GM19351 (cell line): Measurements from ENCODE around the gene NTM.

Source experiments
- ATAC-seq: cut with Tn5 transposase; IDR thresholded peaks from one replicate; pipeline ENCODE4 v1.9.1; 2021; ENCODE audit warnings: mild to moderate bottlenecking, moderate library complexity; ENCODE audit not compliant: unreplicated experiment

NTM gene

DNA sequence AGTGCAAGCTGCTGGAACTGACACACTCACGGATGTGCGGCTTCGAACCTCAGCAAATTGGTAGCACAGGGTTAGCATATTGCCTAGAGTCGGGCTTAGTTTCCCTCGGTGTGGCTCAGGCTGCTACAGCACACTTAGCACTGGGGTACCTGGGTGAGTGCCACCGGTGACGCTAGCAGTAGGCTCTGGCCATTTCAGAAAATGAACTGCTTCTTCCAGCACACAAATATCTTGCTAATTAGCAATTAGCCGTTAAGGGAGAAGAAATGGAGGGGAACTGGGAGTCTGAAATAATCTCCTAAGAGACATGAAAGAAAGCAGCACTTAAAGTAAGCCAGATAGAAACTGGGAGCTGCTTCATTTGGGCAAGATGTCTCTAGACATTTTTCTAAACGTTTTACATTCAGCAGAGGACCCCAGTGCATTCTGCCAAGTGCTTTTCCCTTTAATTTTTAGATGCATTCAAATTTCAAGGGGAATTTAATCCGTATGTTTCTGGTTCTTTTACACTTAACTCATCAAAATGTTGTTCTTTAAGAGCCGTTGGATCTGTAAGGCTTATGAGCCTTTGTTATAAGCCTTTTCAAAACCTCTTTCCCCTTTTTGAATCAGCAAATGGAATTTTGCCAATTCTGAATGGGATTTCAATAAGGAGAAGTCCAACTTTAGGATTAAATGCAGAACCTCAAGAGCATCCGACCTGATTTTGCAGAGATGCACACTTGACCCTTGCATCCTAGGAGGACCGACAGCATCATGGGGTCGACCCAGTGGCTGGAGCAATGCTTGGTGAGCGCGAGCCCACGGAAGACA, 708.1 kb downstream of the NTM start:
- ATAC-seq = no peak

DNA sequence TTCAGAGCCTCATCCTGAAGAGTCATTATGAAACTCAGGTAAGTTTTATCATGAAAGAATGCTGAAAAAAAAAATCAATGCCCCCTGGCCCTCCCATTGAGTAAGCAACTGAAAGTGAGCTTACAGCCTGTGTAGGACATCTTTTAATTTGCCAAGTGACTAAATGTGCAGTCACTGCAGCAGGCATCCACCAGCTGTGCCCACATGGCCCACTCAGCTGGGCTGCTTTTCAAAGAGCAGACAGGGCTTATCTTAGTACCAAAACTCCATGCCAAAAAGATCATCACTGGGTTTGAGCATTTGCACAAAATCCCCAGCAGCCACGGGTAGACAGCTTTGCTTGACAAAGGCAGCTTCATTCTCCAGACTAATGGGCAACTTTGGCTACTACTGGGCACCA, 709.7 kb downstream of the NTM start:
- ATAC-seq = no peak

DNA sequence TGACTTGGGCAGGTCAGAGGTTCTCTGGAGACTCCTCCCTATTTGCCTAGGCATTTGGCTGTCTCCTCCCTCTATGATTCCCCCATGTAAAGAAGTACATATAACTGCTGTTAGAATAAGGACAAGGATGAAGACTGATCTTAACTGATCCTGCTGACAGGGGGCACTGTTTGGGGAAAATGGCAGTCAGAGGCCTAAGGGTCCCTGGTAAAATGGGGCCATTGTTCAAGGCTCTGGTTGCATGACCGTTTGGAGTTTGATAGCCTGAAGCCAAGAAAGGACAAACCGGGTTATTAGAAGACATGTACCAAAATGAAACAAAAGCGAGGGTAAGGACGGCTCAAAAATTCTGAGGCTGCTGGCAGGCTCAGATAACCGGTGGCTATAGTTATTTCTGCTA, 712.2 kb downstream of the NTM start:
- ATAC-seq = no peak

DNA sequence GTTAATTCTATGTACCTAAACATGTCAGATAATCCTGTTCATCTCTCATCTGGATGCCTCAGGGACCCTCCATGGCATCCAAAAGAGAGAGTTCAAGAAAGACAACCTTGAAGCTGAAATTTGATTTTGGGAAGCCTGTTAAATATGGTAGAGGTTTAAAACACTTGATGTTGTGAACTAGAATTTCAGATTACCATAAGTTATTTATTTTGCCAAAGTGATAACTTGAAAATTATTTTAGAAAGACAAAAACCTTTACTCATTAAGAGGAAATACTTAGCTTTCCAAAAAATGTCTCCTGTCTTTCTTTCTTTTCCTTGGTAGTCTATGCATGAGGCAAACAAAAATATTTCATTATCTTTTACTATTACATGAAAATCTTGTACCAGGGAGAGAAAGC, 714.0 kb downstream of the NTM start:
- no peak for ATAC-seq

DNA sequence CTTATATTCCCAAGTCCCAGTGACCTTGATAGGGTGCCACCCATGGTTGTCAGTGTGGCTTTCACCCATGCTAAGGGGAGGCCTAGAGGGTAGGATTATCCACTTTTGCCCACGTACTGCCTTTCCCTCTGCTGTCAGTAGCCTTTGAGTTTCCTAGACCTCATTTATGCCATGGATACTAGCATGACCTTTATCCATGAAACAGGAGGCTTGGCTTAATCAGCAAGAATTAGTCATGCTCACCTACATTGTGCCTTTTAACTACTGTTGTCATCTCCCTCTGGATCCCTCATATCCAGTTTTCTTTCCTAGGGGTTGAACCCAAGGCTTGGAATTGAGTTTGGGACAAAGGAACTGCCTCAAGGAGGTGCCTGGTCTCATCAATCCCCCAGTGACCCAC, 716.7 kb downstream of the NTM start:
- ATAC-seq = no peak

DNA sequence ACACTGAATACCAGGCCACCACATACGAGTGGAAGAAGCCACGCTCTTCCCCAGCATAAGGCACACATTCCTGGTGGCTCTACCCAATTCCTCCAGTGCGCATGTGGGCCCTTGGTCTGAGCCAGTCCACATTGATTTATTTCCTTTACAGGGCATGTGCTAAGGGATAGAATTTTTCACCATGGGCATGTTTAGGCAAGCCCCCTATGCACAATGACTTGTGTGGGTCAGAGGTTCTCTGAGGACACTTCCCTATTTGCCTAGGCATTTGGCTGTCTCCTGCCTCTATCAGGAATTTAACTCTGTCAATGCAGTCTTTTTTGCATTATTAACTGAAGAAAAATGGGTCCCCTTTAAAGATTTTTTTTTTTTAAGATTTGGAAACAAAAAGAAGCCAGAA, 718.1 kb downstream of the NTM start:
- ATAC-seq = no peak

DNA sequence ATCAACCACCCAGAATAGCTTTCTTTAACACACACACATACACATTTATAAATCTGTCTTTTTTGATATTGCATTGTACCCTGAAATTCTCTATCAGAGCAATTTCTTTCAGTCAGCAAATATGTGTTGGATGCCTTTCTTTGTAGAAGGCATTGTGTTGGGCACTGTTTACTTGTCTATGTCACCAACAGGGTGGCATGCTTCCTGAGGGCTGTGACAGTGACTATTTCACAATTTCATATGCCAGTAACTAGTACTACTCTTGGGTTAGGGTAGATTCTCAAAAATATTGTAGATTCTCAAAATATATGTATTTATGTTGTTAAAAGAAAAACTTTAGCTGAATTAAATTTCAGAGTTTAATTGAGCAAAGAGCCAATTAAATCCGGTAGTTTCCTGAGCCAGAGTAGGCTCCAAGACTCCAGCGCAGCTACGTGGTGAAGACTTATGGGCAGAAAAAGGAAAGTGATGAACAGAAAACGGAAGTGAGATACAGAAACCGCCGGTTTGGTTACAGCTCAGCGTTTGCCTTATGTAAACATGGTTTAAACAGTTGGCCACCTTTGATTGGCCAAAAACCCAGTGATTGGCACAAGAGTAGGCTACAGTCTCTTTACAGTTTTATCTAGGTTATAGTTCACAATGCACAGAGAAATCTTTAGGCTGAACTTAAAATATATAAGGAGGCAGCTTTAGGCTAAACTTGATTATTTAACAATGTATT, 723.3 kb downstream of the NTM start:
- peak; percentile 55 for ATAC-seq

DNA sequence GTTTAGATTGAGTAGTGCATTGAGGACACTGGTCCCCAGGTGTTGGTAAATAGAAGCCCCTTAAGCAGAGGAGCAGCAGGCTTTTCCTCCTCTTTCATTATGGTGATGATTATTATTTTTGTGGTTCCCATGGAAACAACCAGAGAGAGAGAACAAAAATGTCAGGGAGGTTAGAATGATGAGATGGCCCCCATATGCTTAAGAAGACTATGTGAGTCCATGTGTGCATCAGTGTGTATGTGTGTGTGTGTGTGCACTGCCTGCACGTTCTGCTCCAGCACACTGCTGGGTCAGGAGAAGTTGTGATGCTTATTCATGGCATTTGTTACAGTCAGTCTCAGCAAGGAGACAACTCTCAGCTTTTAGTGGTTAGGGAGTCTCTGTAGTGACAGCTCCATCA, 724.2 kb downstream of the NTM start:
- ATAC-seq = no peak

DNA sequence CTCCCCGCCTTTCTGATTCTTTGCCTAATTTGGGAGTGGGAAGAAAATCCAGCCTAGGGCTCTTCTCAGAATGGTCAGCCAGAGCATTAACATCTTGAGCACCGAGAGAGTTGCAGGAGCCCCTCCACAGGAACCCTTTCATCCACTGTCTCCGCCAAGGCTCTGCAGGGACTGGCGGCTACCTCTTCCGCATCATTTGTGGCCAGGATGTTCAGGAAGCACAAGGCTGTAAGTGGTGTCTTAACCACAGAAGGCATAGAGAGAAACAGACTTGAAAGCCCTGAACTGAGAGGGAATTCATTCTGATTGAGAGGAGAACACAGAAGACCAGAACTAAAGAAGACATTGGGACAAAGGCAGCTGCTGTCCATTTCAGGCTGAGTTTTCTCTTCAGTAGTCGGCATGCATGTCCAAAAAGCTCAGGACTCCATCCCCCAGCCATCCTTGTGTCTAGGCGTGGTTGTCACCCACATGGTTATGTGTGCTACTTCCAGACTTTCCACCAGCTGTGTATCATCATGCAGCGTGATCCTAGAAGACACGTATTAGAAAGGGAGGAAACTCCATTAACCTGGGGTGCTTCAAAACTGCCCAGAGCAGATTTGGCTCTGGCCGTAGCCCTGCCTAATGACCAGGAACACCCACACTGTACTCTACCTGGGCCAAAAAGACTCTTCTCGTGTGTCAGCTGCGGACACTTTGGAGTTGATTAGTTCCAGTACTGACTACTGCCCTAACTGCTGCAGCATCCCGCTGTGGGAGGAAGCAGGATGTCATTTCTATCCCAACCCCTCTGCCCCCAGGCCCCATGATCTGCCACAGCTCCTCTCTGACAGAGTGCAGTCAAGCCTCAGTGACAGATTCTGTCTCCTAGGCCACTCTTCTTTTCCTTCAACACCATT, 725.1 kb downstream of the NTM start:
- ATAC-seq = no peak

DNA sequence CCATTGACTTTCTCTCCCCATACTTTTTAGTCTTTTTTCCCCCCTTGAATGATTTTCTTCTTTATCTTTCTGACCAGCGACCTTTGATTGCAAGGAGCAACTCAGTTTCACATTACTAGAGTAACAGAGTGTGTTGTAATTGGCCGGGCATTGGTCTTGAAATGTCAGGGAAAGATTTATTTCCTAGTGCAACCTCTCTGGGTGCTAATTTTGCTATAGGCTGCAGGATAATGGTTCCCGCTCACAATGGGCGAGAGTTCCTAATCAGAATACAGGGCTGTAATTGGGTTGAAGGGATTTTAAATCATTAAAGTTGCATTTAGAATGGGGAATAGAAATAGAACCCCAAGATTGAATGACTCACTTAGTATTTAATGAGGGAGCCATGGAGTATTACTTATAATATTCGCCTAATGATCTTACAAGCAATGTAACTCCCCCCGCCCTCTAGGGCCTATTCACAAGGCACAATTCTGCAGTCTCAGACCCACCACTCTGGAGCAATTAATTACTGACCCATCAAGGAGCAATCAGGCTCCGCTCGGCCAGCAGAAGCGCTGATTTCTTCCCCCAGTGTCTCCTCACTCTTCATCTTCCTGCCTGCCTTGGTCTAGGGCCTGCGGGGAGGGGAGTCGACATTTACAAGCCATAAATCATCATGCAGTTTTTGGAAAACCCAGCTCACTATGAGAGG, 725.9 kb downstream of the NTM start:
- ATAC-seq = no peak

DNA sequence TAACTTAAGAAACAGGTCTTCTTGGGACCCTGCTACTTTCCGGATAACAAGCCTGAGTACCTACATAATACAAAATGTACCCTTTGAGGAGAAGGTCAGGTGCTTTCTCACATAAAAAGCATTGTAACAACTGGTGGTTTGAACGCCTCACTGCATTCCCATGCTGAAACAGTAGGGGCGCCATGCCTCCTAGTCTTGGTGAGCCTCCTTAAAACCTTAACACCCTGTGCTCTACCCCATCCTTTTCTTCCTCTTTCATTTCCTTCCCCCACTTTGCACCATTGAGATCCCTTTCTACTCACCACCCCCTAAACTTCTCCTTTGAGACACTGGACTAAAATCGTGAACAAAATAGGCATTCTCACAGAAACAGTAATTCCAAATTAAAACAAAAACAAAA, 729.3 kb downstream of the NTM start:
- ATAC-seq = no peak

DNA sequence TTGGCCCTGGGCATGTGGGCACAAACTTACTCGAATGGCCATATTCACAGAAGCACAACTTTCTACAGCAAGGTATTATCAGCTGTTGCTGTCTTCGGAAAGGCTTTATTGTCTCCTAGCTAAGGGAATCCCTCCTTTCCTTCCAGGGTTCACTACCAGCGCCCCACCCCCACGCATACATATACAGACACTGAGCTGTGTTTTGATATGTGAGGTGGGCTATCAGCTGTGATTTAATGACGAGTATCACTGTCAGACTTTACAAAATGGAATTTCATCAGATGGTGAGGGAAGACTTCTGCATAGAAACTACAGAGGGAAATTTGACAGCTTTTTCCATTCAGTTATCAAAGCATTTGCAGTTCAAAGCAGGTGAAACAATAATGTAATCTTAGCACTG, 730.2 kb downstream of the NTM start:
- no peak for ATAC-seq

DNA sequence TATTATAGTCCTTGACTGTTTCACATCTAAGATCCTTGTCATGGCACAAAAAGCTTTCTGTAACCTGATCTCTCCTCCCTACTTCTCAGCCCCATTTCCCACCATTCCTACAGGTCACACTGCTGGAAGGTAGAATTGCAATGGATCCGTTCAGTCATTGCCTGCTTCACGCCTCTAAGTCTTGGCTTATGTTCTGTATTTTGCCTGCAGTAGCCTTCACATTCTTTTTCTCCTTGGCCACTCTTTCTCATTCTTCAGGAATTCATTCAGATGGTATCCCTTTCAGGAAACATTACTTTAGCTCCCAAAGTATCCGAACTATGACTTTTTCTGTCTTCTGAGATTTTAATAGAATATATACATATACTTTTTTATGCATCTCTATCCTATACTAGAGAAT, 731.5 kb downstream of the NTM start:
- ATAC-seq = no peak

DNA sequence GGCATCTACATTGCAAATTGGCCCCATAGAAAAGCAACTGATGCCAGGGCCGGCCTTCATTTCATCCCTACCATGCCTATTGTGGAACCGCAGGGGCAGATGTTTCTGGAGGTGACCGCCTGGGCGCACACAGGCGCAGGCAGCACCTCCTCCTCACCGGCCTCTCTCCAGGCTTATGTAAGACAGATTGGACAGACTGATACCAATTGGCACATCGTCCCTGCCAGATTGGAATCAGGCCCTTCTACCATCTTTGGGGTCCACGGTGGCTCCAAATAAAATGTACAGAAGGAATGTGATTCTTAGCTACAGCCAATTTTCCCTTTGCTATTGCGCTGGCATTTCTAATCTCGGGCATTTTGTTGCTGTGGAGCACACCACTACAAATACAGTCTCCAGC, 732.6 kb downstream of the NTM start:
- ATAC-seq = no peak

DNA sequence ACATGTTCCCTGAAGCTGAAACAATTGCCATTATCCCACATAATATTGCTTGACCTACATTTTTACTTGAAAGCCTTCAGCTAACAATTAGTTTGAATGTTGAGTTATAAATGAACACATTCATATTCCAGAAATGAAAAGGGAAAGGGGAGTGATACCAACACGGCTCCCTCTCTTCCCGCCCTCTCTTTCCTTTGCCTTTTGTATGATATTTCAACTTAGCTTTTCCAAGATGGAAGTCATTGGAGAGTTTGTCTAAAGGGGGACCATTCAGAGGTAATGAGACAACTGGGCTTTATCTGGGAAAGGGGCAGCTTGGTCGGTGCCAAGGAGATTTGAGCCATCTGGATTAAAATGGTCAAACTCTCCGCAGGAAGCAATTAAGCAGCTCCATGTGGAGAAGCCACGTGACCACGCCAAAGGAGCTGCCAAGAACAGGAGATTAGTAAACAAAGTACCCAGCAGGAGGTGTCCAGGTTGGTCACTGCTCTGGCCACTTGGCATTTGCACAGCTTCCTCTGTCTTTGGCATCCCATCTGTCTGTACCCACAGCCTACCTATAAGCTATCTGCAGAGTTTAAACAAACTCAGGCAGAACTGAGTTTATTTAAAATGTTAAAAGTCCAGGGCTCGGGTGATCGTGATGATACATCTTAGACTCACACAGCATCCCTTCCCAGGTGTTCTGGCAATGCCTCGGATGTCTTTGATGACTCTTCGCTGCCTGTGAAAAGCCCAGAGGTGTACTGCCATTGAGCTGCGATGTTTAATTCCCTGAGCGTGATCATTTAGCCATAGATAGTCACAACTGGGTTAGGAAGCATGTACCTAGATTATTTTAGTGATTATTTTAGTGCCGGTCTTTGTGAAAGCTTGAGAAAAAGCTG, 735.9 kb downstream of the NTM start:
- ATAC-seq = no peak

DNA sequence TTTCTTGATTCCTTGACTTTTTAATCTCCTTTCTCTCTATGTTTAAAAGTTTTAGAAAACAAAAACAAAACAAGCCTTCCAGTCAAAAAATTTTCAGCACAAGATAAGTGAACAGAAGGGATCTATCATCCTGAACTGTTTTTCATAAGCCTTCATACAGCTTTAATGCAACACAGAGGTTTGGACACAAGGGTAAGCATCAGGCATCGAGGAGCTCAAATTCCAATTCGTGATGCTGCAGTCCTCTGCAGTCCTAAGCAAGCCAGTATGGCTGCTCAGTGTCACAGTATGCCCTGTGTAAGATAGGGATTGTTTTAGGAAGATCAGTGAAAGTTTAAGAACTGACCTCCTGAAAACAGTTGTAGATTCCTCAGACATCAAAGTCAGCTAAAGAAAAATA, 740.9 kb downstream of the NTM start:
- no peak for ATAC-seq

DNA sequence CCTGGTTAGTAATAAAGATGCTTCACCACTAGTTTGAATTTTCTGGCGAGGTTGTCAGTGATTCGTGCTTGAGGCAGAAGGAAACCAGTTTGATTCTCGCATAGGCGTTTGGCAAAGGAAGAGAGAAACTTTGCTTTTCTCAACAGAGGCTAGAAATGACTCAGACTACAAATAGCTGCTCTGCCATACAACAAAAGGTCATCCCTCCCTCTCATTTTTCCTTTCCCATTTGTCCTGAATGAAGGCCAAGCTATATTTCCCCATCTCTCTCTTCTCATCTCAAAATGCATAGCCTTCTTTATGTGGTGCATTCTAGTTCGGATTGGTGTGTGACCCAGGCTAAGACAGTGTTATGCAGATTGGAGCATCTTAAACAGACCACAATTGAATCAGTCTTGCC, 741.4 kb downstream of the NTM start:
- no peak for ATAC-seq

DNA sequence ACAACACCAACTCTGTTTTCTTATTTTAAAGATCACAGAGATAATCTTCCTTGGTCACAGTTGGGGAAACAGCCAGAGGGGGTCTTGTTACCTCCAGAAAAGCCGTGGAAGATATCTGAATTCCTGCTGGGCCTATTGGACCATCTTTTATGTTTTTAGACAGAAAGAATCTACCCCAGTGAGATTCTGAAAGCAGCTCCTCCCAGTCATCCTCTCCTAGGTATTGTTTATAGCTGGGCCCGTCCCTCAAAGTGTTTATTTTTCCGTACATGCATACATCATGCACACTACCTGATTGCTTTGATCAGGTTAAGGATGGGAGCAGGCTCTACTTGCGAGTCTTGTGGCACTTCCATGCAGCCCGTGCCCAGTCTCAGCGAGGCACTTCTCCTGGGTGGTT, 742.4 kb downstream of the NTM start:
- no peak for ATAC-seq

DNA sequence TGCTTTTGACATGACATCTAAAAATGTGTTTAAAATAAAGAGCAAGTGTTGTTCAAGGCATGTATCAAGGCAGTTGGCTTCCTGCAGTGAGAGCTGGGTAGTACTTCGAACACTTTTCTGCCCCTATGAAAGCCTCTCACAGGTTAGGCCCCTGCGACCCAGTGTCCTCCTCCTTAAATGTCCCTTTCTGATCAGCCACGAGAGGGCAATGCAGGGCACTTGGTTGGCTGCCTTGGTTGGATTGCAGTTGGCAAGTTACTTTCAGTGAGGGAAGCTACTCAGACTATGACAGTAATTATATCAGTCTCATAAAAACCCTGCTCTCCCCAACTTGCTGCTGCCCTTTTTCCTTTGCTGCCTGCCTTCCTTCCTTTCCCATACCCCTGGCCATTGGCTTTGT, 743.8 kb downstream of the NTM start:
- ATAC-seq = no peak

DNA sequence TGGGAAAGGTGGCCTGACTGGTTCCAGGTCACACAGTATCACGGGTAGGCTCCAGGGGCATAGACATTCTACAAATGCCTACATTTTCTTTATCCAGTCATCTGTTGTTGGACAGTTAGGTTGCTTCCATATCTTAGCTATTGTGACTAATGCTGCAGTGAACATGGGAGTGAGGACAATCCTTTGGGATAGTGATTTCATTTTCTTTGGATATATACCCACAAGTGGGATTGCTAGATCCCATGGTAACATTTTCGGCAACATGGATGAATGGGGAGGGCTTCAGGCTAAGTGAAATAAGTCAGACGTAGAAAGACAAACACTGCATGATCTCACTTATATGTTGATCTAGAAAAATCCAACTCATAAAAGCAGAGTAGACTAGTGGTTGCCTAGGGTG, 744.3 kb downstream of the NTM start:
- no peak for ATAC-seq
